Breast epithelium (tissue), 3 donors: ENCODE measurements around the gene MMD.
"Not testable (repeated sequence)": the region's sequence is repeated elsewhere in the genome, so short reads cannot be mapped to it uniquely, and the experiment has no call there.

Source experiments
- POLR2A ChIP-seq: fragments of 450-650 bp; IDR thresholded peaks from one replicate; pipeline ENCODE4 v1.6.1; 2016; ENCODE audit warnings: antibody characterized with exemption, mild to moderate bottlenecking, moderate library complexity
- POLR2AphosphoS5 ChIP-seq, 3 donors: sonication (generic); formaldehyde crosslinking; IDR thresholded peaks; one replicate each; pipeline ENCODE4 v1.6.1; 2017; ENCODE audit warnings: antibody characterized with exemption in 3 of 3
- TF ChIP-seq, protein P1 (sequence below), 3 donors: fragments of 450-650 bp; IDR thresholded peaks; one replicate each; pipeline ENCODE4 v1.5.1; 2016 to 2017; ENCODE audit warnings: antibody characterized with exemption in 3 of 3, mild to moderate bottlenecking in 3 of 3, moderate library complexity in 3 of 3

- TF ChIP-seq POLR2AphosphoS5 (IDR thresholded peaks at IDR 0.05); POLR2A: not testable (repeated sequence)
- TF ChIP-seq, protein P1, sequence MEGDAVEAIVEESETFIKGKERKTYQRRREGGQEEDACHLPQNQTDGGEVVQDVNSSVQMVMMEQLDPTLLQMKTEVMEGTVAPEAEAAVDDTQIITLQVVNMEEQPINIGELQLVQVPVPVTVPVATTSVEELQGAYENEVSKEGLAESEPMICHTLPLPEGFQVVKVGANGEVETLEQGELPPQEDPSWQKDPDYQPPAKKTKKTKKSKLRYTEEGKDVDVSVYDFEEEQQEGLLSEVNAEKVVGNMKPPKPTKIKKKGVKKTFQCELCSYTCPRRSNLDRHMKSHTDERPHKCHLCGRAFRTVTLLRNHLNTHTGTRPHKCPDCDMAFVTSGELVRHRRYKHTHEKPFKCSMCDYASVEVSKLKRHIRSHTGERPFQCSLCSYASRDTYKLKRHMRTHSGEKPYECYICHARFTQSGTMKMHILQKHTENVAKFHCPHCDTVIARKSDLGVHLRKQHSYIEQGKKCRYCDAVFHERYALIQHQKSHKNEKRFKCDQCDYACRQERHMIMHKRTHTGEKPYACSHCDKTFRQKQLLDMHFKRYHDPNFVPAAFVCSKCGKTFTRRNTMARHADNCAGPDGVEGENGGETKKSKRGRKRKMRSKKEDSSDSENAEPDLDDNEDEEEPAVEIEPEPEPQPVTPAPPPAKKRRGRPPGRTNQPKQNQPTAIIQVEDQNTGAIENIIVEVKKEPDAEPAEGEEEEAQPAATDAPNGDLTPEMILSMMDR (IDR thresholded peaks at IDR 0.05): not testable (repeated sequence)
These were observed 44.1 kb upstream of the MMD start for GRCh38 chr17:55465771-55466170.
